ENCODE measurements around the gene ZBED3. TPM values are rescaled to one million over a fixed set of nuclear protein-coding genes. Genes with fewer than 3 reads are reported as not detected.
A peak's percentile ranks its signal among the peaks of the same experiment; 100 is the strongest.
"Not testable (repeated sequence)": the region's sequence is repeated elsewhere in the genome, so short reads cannot be mapped to it uniquely, and the experiment has no call there.

Gene ZBED3
- total RNA-seq, 1 donor from 2014 or later, result 7.6 TPM

GRCh38 chr5:77080905-77081304 lies 6.2 kb downstream of the ZBED3 start:
- intact Hi-C loops (cut with DNase I), result no loop called here
- DNase-seq (ENCODE audit: low spot score) (no peak), ATAC-seq (no peak)

GRCh38 chr5:77080479-77080878 lies 6.6 kb downstream of the ZBED3 start:
- DNase-seq (ENCODE audit: low spot score); ATAC-seq; intact Hi-C loops (cut with DNase I): not testable (repeated sequence)

GRCh38 chr5:77077829-77078176 lies 9.3 kb downstream of the ZBED3 start:
- no peak for ATAC-seq
- intact Hi-C loops (cut with DNase I), result no loop called here
- no peak for DNase-seq (ENCODE audit: low spot score)

- DNase-seq (ENCODE audit: low spot score) (peak; percentile 86), ATAC-seq (peak; percentile 90)
- intact Hi-C loops (cut with DNase I), result no loop called here
Observed at GRCh38 chr5:77076961-77077828, 9.9 kb downstream of the ZBED3 start.

DNA sequence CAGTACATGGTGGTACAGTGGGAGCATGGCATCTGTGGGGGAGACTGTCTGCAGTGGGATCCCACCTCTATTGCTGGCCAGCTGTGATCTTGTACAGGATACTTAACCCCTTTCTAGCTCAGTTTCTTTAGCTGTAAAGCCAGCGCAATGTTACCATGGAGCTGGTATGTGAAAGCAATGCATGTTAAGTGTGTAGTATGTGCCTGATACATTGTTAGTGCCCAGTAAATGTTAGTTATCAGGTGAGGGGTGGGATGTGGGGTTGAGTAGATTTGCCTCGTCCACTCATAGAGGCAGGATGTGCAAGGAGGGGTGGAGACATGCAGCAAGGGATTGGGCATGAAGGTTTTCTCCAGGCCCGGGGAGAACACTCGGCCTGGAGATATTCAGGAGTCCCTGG lies 12.3 kb downstream of the ZBED3 start:
- intact Hi-C loops (cut with DNase I), result no loop called here
- no peak for DNase-seq (ENCODE audit: low spot score)
- no peak for ATAC-seq

GRCh38 chr5:77073667-77074066 lies 13.4 kb downstream of the ZBED3 start:
- DNase-seq (ENCODE audit: low spot score) (no peak), ATAC-seq (no peak)
- intact Hi-C loops (cut with DNase I), result no loop called here

GRCh38 chr5:77066823-77067442 lies 20.2 kb downstream of the ZBED3 start:
- peak; percentile 71 for ATAC-seq
- DNase-seq (ENCODE audit: low spot score), result no peak
- intact Hi-C loops (cut with DNase I), result no loop called here

DNA sequence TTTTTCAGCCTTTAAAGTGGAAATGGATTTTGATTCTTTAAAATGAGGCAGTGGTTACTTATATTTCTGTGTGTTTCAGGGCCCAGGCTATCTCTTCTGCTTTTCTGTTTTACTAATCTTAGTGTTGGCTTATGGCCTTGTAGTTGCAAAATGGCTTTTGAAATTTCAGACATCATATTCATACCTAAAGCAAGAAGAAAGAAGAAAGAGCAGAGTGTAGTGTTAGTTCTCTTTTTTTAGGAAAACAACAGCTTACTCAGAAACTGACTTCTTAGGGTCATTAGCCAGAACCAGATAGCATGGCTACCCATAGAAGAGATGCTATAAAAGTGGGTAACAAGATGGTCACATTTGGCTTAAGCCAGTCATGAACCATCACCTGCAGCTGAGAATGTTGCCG lies 20.9 kb downstream of the ZBED3 start:
- ATAC-seq (no peak), DNase-seq (ENCODE audit: low spot score) (no peak)
- intact Hi-C loops (cut with DNase I), result no loop called here

GRCh38 chr5:77065256-77065655 lies 21.8 kb downstream of the ZBED3 start:
- no peak for DNase-seq (ENCODE audit: low spot score)
- intact Hi-C loops (cut with DNase I), result no loop called here
- no peak for ATAC-seq

DNA sequence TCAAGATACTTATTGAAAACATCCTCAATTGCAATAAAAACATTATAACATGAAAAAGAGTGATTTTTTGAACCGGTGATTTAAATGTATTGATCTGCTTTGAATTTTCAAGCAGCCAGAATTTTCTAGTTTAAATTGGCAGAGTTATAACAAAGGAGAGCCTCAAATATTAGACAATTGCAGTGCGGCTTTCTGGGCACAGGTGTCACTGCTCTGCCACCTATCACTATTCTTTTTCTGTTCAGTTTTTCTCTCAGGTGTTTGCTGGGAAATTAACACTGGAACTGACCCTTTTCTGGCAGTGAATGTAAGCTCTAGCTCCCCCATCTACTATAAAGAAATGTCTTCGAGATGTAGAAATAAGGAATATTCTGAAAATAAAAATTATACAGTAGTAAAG lies 23.0 kb downstream of the ZBED3 start:
- DNase-seq (ENCODE audit: low spot score) (no peak), ATAC-seq (no peak)
- intact Hi-C loops (cut with DNase I), result no loop called here

DNA sequence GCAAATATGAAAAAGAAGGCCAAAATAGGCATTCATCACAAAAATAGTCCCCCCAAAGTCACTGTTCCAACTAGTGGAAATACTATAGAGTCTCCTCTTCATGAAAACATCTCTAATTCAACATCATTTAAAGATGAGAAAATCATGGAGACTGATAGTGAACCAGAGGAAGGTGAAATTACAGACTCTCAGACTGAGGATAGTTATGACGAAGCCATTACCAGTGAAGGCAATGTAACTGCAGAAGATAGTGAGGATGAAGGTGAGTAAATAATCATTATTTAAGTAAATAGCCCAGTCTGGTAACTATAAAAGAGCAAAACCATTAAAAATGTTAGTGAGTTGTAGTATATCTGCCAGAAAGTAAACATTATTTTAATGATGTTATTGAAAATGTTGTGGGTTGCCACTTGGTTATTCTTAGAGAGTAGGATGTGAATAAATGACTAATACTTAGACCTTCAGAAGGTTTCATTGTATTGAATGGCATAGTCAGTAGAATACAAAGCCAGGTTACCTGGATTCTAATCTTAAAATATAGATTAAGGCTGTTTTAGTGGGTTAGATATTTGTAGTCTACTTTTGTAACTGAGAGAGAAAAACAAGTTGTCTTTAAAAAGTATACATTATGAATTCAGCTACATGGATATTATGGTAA lies 40.5 kb downstream of the ZBED3 start:
- ATAC-seq, result no peak
- intact Hi-C loops (cut with DNase I), result no loop called here
- no peak for DNase-seq (ENCODE audit: low spot score)

DNA sequence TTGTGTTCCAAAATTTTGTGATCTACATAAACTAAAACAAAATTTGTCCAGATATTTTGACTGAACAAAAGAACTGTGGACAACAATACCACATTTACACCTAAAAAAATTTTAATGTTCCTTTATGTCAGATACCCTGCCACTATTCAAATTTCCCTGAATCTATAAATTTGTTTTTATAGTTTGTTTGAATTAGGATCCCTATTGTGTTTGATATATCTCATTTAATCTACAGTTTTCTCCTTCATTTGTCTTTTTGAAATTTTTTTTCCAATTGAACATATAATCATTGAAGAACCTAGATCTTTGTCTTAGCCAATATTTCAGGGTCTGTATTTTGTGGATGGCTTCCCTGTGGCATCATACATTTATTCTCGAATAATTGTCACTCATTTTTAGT lies 51.1 kb downstream of the ZBED3 start:
- intact Hi-C loops (cut with DNase I), result no loop called here
- ATAC-seq, result no peak

GRCh38 chr5:77033338-77033737 lies 53.7 kb downstream of the ZBED3 start:
- ATAC-seq (no peak), DNase-seq (ENCODE audit: low spot score) (no peak)
- intact Hi-C loops (cut with DNase I), result no loop called here

More for the DNA sequence above, 51.1 kb downstream of the ZBED3 start:
- no peak for DNase-seq (ENCODE audit: low spot score)

DNA sequence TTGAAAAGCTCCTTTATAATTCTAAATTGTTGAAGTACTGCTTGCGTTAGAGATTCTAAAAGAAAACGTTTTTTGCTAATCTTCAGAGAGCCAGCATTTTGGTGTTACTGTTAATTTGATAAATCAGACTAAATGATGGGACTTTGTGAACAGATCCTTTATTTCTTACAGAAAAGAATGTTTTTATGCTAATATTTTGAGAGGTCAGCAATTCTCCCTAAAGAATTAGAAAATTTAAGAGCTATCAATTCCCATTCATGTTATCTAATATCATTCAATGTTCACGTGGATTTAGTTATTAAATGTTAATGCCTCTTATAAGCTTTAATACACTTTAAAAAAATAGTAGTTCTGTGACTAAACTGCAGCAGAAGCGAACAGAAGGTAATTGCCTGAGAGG lies 54.5 kb downstream of the ZBED3 start:
- ATAC-seq (no peak), DNase-seq (ENCODE audit: low spot score) (no peak)
- intact Hi-C loops (cut with DNase I), result no loop called here

DNA sequence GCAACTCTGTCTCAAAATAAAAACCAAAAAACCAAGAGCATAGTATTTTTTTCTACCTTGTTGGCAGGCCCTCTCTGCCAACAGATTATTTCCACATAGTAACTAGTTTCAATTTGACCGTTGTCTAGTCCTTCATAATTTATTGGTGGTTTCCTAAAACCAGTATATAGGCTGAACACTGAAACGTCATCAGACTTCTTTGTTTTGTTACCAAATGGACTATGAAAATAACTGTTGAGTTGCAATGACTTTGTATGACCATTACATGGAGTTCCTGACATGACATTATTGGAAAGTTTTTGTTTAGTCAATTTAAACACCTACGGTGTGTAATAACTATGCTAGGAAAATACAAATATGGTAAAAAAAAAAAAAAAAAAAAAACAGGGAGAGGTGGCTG lies 55.2 kb downstream of the ZBED3 start:
- no peak for ATAC-seq
- DNase-seq (ENCODE audit: low spot score), result no peak
- intact Hi-C loops (cut with DNase I), result no loop called here

DNA sequence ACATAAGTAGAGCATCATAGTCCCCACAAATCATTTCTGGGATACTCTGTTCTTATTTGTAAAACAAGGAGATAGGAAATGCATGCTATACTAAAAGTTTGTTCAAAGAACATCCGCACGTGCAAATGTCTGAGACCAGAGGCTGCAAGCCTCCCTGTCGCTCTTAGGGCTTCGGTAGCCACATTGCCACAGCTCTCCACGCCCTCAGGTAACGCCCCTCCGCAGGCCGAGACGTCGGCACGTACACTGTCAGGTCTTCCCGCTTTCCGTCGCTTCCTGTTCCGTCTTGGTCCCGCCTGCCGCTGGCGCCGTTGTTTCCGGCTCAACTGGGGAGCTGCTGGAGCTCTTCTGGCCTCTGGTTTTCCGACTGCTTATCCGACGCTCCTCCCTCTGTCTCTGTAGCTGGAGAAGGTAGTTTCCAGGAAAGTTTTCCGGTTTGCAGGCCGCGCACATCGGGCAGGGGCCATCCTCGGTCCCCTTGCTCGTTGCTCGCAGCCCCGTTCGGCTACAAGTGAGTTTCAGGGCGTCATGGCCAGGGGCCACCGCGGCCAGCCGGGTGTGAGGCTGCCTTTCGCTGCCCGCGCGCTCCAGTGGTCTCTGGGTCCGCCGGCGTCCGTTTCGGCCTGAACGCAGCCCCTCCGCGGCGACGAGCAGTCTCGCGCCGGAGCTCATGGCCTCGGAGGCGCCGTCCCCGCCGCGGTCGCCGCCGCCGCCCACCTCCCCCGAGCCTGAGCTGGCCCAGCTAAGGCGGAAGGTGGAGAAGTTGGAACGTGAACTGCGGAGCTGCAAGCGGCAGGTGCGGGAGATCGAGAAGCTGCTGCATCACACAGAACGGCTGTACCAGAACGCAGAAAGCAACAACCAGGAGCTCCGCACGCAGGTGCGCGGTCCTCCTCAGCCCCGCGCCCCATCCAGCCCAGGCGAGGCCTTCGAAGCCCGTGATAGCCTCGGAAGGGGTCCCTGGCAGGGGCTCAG lies 56.7 kb downstream of the ZBED3 start, which contains the start of gene AGGF1:
Gene AGGF1, plus strand, starts transcription at position 308 of the 975 bp plus-strand sequence. Its CDS starts 363 bp downstream, at position 671.
- DNase-seq (ENCODE audit: low spot score) (peak; percentile 94), ATAC-seq (peak; percentile 100)
- intact Hi-C loops (cut with DNase I), result no loop called here

DNA sequence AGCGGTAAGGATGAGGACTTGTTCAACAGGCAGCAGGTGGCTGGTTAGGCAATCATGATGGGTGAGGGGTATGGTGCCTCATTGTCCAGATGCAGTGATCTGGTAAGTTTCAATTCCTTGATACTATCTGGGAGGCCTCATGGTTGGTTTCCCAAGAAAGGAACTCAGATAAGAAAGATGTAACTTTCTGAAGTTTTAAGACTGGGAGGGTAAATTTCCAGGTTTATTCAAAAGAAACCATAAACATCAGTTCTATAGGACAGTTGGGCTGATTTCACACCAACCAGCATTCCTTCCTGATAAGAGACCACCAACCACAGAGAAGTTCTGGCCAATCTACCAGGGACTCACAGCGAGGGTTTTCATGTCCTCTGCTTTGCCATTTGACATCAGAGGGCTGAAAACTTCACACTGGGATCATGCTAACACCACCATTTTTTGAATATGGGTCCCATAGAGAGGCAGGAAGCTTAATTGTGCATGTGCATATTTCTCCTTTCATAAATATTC lies 57.7 kb downstream of the ZBED3 start:
- no peak for ATAC-seq
- no peak for DNase-seq (ENCODE audit: low spot score)
- intact Hi-C loops (cut with DNase I), result no loop called here

- ATAC-seq, result no peak
- no peak for DNase-seq (ENCODE audit: low spot score)
- intact Hi-C loops (cut with DNase I), result no loop called here
Observed at GRCh38 chr5:77028631-77029375, 58.3 kb downstream of the ZBED3 start.
